ENCODE results near the gene GRAP2. TPM values are rescaled to one million over a fixed set of nuclear protein-coding genes. Genes with fewer than 3 reads are reported as not detected.

Gene GRAP2
- total and polyA plus RNA-seq, 2 of the 13 experiments (the other 11 are each of a cell fraction or from before 2014, with no cell fraction given) = 0.15 TPM; not detected in 1

DNA sequence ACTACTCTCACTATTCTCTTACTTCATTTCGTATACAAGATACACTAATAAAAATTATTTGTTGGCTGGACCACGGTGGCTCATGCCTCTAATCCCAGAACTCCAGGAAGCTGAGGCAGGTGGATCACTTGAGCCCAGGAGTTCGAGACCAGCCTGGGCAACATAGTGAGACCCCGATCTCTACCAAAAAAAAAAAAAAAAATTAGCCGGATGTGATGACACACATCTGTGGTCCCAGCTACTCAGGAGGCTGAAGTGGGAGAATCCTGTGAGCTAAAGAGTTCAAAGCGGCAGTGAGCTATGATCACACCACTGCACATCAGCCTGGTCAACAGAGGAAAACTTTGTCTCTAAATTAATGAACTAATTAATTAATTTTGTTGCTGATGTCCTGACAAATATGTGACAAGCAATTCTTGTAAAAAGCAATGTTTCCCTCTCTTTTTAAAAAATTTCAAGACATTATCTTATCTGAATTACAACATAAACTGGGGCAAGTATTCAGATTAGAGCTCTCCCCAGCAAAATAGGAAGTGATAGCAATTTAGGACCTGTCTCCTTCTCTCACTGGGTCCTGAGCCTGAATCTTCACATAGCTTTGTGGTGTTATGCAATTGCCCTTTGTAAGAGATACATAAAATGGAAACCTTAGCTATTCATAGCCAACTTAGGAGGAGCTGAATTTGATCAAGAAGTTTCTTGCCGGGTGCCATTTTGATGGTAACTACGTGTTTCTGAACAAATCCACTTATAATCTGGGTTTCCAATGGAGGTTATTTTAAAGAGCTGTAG, 41.8 kb downstream of the GRAP2 start:
- peaks cover 28% of the 10 kb centered on the region for H3K4me1 ChIP-seq (ENCODE audit: insufficient read depth, low read length)
- H3K27ac ChIP-seq (ENCODE audit: extremely low read length, insufficient read depth, low read length) = no peak overlapping the region
- no peak overlapping the region for H3K9ac ChIP-seq (ENCODE audit: insufficient read depth, low read depth, low read length)
- no peaks in the 10 kb centered on the region for H3K79me2 ChIP-seq (ENCODE audit: insufficient read depth, low read length)
- no peak for FAIRE-seq
- no TSS peak for BruUV-seq (replicated peaks)
- in situ Hi-C loops (cut with HindIII; ENCODE audit: extremely low pct_ligation_motif_present, low pct_unique_long_range_greater_than_20kb) (no loop called here), intact Hi-C loops (cut with micrococcal nuclease; ENCODE audit: unreplicated experiment) (no loop called here)
- no peak overlapping the region for H2AFZ ChIP-seq (ENCODE audit: low read length)
- DNase-seq (ENCODE audit: low spot score) = no peak
- H3K4me3 ChIP-seq (replicated peaks in 1 of 3; ENCODE audit: insufficient read depth in 1 of 3, low read depth in 2 of 3, low read length in 3 of 3) = no peak overlapping the region
- peaks cover 0 to 19% of the 10 kb centered on the region in 2 experiments; a peak in 1 of 5 replicates for H3K27me3 ChIP-seq (ENCODE audit: control insufficient read depth in 1 of 2, insufficient read depth in 2 of 2, low read length in 2 of 2)
- H3K36me3 ChIP-seq (replicated peaks in 1 of 2; ENCODE audit: control insufficient read depth in 1 of 2, insufficient read depth in 2 of 2, low read length in 2 of 2) = no peaks in the 10 kb centered on the region
- 37% methylated on average over 8 of the region's 8 CpGs for WGBS (ENCODE audit: low lambda C conversion rate)
- no peak overlapping the region for H3K4me2 ChIP-seq (ENCODE audit: low read depth, low read length)
- POLR2A ChIA-PET = no interaction called here
- no peak for ATAC-seq
- no peaks in the 10 kb centered on the region for H3K9me3 ChIP-seq (ENCODE audit: low read length)
- CTCF ChIA-PET (ENCODE audit: low intra/inter-chr PET ratio, low total read pairs) = no interaction called here
- no peaks in the 10 kb centered on the region for H4K20me1 ChIP-seq (ENCODE audit: insufficient read depth, low read length)
- TF ChIP-seq, protein P1, sequence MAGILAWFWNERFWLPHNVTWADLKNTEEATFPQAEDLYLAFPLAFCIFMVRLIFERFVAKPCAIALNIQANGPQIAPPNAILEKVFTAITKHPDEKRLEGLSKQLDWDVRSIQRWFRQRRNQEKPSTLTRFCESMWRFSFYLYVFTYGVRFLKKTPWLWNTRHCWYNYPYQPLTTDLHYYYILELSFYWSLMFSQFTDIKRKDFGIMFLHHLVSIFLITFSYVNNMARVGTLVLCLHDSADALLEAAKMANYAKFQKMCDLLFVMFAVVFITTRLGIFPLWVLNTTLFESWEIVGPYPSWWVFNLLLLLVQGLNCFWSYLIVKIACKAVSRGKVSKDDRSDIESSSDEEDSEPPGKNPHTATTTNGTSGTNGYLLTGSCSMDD (CRISPR knock-in tag; IDR thresholded peaks at IDR 0.05) = no peak
- TF ChIP-seq CBFB (CRISPR knock-in tag; IDR thresholded peaks at IDR 0.05) (no peak), MTF1 (CRISPR knock-in tag; IDR thresholded peaks at IDR 0.05) (no peak), BHLHE40 (IDR thresholded peaks at IDR 0.05; ENCODE audit: low read length) (no peak), ZNF607 (CRISPR knock-in tag; IDR thresholded peaks at IDR 0.05; ENCODE audit: borderline replicate concordance) (no peak), ATF7-NPFF (CRISPR knock-in tag; IDR thresholded peaks at IDR 0.05; ENCODE audit: low read depth) (no peak), ZNF260 (CRISPR knock-in tag; IDR thresholded peaks at IDR 0.05; ENCODE audit: borderline replicate concordance, low read depth) (no peak), NCOA1 (CRISPR knock-in tag; IDR thresholded peaks at IDR 0.05) (no peak), ZNF230 (CRISPR knock-in tag; IDR thresholded peaks at IDR 0.05) (no peak)
- TF ChIP-seq, protein P2, sequence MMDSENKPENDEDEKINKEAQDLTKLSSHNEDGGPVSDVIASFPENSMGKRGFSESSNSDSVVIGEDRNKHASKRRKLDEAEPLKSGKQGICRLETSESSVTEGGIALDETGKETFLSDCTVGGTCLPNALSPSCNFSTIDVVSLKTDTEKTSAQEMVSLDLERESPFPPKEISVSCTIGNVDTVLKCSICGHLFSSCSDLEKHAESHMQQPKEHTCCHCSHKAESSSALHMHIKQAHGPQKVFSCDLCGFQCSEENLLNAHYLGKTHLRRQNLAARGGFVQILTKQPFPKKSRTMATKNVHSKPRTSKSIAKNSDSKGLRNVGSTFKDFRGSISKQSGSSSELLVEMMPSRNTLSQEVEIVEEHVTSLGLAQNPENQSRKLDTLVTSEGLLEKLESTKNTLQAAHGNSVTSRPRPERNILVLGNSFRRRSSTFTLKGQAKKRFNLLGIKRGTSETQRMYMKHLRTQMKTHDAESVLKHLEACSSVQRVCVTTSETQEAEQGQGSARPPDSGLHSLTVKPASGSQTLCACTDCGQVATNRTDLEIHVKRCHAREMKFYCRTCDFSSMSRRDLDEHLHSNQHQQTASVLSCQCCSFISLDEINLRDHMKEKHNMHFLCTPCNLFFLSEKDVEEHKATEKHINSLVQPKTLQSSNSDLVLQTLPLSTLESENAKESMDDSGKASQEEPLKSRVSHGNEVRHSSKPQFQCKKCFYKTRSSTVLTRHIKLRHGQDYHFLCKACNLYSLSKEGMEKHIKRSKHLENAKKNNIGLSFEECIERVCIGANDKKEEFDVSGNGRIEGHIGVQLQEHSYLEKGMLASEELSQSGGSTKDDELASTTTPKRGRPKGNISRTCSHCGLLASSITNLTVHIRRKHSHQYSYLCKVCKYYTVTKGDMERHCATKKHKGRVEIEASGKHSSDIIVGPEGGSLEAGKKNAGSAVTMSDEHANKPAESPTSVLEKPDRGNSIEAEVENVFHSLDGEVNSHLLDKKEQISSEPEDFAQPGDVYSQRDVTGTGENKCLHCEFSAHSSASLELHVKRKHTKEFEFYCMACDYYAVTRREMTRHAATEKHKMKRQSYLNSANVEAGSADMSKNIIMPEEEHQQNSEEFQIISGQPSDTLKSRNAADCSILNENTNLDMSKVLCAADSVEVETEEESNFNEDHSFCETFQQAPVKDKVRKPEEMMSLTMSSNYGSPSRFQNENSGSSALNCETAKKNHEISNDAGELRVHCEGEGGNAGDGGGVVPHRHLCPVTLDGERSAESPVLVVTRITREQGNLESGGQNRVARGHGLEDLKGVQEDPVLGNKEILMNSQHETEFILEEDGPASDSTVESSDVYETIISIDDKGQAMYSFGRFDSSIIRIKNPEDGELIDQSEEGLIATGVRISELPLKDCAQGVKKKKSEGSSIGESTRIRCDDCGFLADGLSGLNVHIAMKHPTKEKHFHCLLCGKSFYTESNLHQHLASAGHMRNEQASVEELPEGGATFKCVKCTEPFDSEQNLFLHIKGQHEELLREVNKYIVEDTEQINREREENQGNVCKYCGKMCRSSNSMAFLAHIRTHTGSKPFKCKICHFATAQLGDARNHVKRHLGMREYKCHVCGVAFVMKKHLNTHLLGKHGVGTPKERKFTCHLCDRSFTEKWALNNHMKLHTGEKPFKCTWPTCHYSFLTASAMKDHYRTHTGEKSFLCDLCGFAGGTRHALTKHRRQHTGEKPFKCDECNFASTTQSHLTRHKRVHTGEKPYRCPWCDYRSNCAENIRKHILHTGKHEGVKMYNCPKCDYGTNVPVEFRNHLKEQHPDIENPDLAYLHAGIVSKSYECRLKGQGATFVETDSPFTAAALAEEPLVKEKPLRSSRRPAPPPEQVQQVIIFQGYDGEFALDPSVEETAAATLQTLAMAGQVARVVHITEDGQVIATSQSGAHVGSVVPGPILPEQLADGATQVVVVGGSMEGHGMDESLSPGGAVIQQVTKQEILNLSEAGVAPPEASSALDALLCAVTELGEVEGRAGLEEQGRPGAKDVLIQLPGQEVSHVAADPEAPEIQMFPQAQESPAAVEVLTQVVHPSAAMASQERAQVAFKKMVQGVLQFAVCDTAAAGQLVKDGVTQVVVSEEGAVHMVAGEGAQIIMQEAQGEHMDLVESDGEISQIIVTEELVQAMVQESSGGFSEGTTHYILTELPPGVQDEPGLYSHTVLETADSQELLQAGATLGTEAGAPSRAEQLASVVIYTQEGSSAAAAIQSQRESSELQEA (CRISPR knock-in tag; IDR thresholded peaks at IDR 0.05; ENCODE audit: not compliant biosample characterization) = no peak
- TF ChIP-seq, protein P3, sequence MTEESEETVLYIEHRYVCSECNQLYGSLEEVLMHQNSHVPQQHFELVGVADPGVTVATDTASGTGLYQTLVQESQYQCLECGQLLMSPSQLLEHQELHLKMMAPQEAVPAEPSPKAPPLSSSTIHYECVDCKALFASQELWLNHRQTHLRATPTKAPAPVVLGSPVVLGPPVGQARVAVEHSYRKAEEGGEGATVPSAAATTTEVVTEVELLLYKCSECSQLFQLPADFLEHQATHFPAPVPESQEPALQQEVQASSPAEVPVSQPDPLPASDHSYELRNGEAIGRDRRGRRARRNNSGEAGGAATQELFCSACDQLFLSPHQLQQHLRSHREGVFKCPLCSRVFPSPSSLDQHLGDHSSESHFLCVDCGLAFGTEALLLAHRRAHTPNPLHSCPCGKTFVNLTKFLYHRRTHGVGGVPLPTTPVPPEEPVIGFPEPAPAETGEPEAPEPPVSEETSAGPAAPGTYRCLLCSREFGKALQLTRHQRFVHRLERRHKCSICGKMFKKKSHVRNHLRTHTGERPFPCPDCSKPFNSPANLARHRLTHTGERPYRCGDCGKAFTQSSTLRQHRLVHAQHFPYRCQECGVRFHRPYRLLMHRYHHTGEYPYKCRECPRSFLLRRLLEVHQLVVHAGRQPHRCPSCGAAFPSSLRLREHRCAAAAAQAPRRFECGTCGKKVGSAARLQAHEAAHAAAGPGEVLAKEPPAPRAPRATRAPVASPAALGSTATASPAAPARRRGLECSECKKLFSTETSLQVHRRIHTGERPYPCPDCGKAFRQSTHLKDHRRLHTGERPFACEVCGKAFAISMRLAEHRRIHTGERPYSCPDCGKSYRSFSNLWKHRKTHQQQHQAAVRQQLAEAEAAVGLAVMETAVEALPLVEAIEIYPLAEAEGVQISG (CRISPR knock-in tag; IDR thresholded peaks at IDR 0.05) = no peak

Measured in HepG2 (cell line).